Fibroblast of peridontal ligament (primary cell): ENCODE data around the gene ZNF568.
A peak's percentile ranks its signal among the peaks of the same experiment; 100 is the strongest.

Source experiments
- DNase-seq: peaks from one replicate; pipeline ENCODE4 v3.0.0-alpha.2; 2010; ENCODE audit errors: extremely low read depth

ZNF568 gene

DNA sequence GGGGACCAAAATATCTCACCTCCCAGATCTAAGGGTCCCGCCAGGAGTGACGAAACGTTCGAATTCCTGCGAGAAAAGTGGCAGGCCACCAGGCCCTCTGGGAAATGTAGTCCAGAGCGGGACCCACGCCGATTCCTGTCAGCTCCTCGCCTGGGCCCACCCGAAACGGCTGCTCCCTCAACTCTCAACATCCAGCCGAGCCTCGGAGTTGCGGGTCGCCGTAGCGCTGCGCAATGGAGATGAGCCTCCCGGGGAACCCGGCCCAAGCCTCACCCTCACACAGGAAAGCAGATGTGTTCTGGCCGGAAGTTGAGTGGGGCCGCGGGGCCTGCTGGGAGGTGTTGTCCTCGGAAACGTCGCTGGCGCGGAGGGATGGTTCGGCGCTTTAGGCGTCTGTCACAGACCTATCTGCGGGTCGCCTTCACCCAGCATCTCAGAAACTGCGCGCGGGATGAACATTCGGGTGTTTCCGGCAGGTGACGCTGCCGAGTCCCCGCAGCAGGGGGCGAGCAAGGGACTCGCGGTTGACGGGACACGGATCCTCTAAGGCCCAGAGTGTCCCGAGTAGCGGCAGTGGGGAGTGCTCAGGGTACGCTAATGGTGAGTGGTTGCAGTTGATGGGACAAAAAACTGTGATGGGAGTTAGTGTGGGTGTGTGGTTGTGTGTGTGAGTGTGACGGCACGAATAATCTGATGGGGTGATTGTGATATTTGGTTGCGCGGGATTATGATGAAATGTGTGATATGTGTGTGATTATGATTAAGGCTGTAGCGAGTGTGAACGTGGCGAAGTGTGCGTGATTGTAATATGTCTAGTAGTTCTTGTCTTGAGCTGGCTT, at the start of gene ZNF568, which contains the start of gene ZNF829:
ZNF568 (plus strand) TSS at position 341 of the 839 bp plus-strand sequence. CDS start 6,439 bp downstream, outside the sequence.
ZNF829 (minus strand) TSS at position 300 of the 839 bp plus-strand sequence. CDS start 1,124 bp downstream, outside the sequence.
- DNase-seq, result peak; percentile 86

DNA sequence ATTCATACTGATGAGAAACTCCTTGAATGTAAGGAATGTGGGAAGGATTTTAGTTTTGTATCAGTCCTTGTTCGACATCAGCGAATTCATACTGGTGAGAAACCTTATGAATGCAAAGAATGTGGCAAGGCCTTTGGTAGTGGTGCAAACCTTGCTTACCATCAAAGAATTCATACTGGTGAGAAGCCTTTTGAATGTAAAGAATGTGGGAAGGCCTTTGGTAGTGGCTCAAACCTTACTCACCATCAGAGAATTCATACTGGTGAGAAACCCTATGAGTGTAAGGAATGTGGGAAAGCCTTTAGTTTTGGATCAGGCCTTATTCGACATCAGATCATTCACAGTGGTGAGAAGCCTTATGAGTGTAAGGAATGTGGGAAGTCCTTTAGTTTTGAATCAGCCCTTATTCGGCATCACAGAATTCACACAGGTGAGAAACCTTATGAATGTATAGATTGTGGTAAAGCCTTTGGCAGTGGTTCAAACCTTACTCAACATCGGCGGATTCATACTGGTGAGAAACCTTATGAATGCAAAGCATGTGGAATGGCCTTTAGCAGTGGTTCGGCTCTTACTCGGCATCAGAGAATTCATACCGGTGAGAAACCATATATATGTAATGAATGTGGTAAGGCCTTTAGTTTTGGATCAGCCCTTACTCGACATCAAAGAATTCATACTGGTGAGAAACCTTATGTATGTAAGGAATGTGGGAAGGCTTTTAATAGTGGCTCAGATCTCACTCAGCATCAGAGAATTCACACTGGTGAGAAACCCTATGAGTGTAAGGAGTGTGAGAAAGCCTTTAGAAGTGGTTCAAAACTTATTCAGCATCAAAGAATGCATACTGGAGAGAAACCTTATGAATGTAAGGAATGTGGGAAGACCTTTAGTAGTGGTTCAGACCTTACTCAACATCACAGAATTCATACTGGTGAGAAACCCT, 38.9 kb upstream of the ZNF568 start:
- DNase-seq, result no peak

DNA sequence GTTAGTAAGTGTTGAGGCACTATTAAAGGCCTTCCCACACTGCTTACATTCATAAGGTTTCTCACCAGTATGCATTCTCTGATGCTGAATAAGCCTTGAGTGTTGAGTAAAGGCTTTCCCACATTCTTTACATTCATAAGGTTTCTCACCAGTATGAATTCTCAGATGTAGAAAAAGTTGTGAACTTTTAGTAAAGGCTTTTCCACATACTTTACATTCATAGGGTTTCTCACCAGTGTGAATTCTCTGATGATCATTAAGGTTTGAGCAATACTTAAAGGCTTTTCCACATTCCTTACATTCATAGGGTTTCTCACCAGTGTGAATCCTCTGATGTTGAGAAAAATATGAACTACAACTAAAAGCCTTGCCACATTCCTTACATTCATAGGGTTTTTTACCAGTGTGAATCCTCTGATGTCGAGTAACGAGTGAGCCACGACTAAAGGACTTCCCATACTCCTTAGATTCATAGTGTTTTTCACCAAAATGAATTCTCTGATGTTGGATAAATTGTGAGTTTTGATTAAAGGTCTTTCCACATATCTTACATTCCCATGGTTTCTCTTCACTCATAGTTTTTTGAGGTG, 24.3 kb upstream of the ZNF568 start:
- DNase-seq, result no peak

DNA sequence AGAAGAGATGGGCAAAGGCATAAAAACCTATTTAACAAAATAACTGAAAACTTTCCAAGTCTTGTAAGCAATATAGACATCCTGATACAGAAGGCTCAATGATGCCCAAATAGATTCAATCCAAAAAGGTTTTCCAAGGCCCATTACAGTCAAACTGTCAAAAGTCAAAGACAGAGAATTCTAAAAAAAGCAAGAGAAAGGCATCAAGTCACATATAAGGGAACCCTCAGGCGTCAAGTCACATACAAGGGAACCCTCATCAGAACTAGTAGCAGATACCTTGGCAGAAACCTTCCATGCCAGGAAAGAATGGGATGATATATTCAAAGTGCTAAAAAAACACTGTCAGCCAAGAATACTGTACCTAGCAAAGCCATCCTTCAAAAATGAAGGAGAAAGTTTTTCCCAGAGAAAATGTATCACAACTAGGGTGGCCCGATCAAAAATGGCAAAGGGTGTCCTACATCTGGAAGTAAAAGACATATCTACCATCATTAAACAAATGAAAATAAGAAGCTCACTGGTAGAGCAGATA, 21.2 kb upstream of the ZNF568 start:
- no peak for DNase-seq

DNA sequence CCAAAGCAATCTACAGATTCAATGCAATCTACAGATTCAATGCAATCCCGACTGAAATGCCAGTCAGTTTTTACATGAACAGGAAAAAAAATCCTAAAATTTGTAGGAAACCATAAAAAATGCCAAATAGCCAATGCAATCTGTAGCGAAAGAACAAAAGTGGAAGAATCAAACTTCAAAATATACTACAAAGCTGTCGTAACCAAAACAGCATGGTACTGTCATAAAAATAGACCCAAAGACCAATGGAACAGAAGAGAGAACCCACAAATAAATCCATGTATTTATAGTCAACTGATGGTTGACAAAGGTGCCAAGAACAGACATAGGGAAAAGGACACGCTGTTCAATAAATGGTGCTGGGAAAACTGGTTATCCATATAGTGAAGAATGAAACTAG, 17.7 kb upstream of the ZNF568 start:
- DNase-seq, result no peak

DNA sequence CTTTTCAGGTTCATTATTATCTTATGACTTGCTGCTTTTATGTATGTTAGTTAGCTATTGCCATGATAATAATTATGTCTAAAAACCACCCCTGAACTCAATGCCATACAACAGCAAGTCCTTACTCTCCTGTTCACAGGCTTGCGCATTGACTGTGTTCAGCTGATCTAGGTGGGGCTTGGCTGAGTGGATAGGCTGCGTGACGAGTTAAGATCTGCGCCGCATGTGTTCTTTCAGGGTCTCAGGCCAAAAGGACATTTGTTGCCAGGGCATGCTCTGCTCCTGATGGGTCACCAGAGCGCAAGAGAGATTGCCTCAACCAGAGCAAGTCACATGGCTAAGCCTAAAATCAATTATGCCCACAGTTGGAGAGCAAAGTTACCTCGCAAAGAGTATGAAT, 859 bp downstream of the ZNF568 start:
- peak; percentile 65 for DNase-seq

DNA sequence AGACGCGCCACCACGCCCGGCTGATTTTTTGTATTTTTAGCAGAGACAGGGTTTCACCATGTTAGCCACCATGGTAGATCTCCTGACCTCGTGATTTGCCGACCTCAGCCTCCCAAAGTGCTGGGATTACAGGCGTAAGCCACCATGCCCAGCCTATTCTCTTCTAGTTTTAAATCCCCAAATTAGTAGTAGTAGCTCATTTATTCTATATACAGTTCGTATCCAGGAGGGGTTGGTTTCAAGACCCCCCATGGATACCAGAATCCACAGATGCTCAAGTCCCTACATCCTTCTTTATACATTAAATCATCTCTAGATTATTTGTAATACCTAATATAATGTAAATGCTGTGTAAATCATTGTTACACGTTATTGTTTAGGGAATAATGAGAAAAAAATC, 2.0 kb downstream of the ZNF568 start:
- no peak for DNase-seq

DNA sequence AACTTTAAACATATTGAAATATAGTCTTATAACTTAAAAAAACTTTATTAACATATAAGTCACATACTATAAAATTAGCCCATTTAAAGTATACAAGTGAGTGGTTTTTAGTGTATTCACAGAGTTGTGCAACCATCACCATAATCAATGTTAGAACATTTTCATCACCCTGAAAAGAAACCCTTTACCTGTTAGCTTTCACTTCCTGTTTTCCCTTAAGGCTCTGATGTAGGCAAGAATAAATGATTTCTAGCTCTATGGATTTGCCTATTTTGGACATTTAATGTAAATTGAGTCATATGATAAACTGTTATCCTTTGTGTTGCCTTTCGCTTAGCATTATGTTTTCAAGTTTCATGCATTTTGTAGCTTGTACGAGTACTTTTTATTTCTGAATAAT, 15.6 kb downstream of the ZNF568 start:
- DNase-seq, result no peak

DNA sequence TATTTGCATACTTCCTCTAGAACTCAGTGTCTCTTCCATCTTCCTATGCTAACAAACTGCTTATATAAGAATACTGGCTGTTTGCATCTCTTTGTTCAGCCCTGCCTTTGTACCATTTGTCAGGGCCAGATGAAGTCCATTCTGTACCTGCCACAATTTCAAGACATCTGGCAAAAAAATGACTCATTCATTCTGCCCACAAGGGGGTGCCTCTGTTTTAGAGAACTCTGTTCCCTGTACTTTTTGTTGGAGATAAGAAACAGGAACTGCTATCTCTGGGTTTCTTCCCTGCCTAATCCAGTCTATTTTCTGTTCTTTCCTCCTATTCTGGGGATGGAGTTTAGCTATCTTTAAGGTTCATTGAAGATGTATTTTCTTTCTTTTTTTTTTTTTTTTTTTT, 23.0 kb downstream of the ZNF568 start:
- DNase-seq, result no peak

DNA sequence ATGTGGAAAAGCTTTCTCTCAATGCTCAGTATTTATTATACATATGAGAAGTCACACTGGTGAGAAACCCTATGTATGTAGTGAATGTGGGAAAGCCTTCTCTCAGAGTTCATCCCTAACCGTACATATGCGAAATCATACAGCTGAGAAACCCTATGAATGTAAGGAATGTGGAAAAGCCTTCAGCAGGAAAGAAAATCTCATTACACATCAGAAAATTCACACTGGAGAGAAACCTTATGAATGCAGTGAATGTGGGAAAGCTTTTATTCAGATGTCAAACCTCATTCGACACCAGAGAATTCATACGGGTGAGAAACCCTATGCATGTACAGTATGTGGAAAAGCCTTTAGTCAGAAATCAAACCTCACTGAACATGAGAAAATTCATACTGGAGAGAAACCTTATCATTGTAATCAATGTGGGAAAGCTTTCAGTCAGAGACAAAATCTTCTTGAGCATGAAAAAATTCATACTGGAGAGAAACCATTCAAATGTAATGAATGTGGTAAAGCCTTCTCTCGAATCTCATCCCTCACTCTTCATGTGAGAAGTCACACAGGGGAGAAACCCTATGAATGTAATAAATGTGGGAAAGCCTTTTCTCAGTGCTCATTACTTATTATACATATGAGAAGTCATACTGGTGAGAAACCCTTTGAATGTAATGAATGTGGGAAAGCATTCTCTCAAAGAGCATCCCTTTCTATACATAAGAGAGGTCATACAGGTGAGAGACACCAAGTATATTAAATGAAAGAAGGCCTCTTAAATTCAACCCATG, 34.4 kb downstream of the ZNF568 start:
- DNase-seq, result no peak

DNA sequence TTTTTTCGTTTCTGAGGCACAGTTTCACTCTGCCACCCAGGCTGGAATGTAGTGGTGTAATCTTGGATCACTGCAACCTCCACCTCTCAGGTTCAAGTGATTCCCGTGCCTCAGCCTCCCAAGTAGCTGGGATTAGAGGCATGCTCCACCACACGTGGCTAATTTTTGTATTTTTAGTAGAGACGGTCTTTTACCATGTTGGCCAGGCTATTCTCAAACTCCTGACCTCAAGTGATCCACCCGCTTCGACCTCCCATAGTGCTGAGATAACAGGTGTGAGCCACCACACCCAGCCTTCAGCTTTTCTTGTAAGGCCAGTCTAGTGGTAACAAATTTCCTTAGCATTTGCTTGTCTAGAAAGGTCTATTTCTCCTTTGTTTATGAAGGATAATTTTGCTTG, 46.2 kb downstream of the ZNF568 start:
- DNase-seq, result no peak

DNA sequence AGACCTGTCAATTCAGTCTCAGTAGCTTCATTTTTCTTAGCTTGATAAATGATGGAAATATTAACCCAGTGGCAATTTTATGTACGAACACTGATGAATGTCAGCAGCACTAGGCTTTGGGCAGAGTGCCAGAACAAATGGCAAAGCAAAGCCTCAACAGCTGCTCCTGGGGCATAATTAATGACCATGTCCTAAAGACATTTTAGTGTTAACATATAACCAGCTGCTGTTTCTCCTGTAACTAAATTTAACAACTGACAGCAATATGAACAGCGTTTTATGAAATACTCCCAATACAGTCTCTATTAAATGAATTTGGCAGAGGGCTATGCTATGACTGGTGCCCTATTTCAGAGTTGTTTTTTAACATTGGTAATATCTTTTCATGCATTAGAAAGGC, 47.1 kb downstream of the ZNF568 start:
- DNase-seq, result no peak

DNA sequence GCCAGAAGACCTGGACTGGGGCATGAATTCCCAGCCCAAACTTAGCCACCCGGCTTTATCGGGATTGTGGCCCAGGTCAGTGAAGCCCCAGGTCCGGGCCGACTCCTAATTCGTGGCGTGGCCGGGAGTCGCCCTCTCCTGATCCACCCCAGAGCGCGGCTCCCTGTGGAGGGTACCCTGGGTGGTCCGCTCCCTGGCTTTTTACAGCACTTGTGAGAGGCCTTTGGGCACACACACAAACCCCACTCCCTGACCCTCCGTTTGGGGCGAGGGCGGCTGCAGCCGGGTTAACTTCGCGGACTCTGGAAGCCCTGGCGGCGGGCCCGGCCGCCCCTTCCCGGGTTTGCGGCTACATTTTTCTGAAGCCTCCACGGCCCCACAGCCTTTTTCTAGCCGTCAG, 56.4 kb downstream of the ZNF568 start:
- no peak for DNase-seq

DNA sequence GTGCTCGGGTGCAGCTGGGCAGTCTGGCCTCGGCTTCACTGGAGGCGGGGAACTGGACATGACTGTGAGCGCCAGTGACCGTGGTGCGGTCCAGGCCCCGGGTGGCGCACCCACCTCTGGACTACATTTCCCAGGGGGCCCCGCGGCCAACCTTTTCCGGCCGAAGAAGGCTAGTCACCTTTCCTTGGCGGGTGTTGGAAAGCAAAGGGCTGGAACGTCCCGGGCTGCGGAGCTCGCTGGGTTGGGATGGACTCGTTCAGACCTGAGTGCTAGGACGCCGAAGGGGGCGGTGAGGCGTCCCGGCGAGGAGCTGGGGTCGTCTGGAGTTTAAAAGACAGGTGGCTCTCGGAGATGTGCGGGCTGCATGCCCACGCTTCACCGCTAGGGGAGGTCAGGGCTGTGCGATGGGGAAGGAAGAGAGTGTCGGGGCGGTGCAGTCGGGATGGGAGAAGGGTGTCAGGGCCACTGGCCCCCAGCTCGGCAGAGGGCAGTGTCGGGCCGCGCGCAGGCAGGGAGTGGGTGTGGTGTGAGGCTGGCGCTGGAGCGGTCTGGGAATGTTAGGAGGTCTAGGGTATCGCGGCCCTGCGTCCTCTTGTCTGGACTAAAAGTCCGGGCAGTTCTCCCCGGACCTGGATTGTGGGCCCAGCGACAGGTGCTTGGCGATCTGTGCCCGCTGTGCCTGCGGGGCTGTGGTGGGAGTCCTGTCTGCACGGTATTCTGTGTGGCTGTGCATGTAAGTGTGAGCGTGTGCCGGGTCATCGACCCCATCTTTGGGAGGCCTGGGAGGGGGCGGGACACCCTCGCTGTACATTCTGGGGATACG, 57.1 kb downstream of the ZNF568 start:
- DNase-seq, result peak; percentile 62

DNA sequence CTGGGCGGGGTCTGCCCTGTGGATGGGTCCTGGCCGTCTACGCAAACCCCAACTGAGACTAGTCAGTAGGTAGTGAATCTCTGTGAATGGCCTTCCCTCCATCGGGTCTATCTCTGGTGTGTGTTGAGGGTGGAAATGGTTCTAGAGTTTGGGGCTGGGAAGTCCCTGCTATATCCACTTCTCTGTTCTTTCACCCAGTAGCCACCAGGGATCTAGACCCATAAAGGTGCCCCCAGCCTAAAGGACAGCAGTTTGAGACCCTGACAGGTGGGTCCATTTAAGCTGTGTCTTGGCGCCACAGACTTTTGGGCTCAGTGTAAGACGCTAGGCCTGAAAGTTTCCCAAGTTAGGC, 57.7 kb downstream of the ZNF568 start:
- DNase-seq, result no peak

DNA sequence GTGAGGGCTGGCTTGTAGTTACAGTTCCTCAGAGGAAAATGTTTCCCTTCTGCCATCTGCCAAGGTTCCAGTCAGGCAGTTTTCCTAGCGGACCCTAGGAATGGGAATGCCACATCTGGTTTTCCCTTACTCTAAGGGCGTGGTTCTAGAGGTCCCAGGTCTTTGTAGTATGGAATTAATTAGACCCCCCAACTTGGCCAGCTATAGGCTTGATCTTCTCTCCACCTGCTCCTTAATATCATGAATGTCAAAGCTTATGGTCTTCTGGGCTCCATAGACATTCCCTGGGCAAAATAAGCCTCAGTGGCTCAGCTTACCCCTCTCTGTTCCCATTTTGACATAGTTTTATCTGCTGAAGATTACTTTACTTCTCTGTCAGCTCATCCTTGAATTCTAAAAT, 70.0 kb downstream of the ZNF568 start:
- DNase-seq, result no peak

DNA sequence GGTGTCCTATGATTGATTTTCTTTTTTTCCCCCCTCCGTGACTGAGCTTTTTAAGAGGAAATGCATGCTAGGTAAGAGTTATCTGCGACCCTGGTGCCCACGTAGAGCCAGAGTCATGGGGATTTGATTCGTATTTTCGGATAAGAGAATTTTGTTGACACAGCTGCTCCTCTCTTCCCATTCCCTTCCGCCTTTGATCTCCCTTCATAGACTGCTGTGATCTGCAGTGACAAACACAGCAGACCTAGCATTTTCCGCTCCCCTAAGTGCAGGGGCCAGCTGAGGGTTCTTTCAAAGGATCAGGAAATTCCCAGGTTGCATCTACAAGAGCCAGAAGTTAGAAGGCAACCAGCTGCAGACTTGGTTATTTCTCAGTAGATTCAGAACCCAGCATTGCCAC, 70.5 kb downstream of the ZNF568 start:
- no peak for DNase-seq

DNA sequence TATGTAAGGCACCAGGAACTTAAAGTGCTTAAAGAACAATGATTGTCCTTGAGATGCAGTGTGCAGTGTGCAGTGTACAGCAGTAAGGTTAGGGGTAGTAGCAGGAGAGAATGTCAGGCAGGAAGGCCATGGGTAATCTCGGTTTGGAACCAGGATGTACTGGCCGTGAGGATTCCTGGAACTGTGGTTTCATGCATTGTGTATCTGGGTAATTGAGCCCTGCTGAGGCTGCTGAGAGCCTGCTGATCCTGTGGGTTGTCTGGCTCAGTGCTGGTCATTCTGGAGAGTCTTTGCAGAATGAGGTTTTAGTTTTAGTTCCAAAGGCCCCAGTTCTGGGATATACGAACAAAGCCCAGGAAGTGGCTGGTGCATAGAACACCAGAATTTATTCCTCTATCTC, 71.0 kb downstream of the ZNF568 start:
- no peak for DNase-seq

DNA sequence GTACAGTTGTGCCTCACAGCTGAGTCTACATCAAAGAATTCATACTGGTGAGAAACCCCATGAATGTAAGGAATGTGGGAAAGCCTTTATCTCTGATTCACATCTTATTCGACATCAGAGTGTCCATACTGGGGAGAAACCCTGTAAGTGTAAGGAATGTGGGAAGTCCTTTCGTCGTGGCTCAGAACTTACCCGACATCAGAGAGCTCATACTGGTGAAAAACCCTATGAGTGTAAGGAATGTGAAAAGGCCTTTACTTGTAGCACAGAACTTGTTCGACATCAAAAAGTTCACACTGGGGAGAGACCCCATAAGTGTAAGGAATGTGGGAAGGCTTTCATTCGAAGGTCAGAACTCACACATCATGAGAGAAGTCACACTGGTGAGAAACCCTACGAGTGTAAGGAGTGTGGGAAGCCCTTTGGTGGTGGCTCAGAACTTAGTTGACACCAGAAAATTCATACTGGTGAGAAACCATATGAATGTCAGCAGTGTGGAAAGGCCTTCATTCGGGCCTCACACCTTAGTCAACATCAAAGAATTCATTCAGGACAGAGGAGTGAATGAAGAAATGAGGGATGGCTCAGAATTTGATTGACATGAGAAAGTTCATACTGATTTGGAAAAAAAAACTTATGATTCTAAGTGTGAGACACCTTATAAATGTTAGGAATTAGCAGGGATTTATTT, 81.2 kb downstream of the ZNF568 start:
- DNase-seq, result no peak

DNA sequence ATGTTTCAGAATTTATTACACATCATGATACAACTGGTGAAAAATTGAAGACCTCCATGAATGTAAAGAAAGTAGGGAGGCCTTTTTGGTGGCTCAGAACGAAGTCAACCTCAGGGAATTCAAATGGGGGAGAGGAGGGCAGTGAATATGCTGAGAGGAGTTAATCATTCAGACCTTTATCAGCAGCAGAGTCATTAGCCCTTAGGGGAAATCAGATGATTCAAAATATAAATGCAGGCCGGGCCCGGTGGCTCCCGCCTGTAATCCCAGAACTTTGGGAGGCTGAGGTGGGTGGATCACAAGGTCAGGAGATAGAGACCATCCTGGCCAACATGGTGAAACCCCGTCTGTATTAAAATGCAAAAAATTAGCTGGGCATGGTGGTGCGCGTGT, 81.7 kb downstream of the ZNF568 start:
- DNase-seq, result no peak
